Testis (tissue), 3 donors: ENCODE measurements around the gene IGFBP5. TPM values are rescaled to one million over a fixed set of nuclear protein-coding genes. Genes with fewer than 3 reads are reported as not detected.
A peak's percentile ranks its signal among the peaks of the same experiment; 100 is the strongest.

Experiments used
- DNase-seq: peaks from one replicate; pipeline ENCODE4 v3.0.0-alpha.2; 2019
- H3K27ac ChIP-seq, 2 donors: fragments of 200-600 bp; sonication (generic); one replicate each; pipeline ENCODE4 v1.5.1; 2019
- H3K27me3 ChIP-seq: fragments of 200-600 bp; sonication (generic); one replicate; pipeline ENCODE4 v1.5.1; 2019
- H3K36me3 ChIP-seq: fragments of 200-600 bp; sonication (generic); one replicate; pipeline ENCODE4 v1.5.1; 2017; ENCODE audit warnings: low read depth; ENCODE audit errors: missing control alignments
- H3K4me1 ChIP-seq: fragments of 200-600 bp; sonication (generic); one replicate; pipeline ENCODE4 v1.5.1; 2019
- H3K4me3 ChIP-seq, 2 donors: fragments of 200-600 bp; sonication (generic); one replicate each; pipeline ENCODE4 v1.5.1; 2017 to 2019
- H3K9me3 ChIP-seq: fragments of 200-600 bp; sonication (generic); one replicate; pipeline ENCODE4 v1.5.1; 2017
- POLR2A ChIP-seq: fragments of 450-650 bp; IDR thresholded peaks from one replicate; pipeline ENCODE4 v1.6.1; 2017; ENCODE audit warnings: antibody characterized with exemption, mild to moderate bottlenecking, moderate library complexity
- WGBS, 2 donors: methylation state at CpG; one replicate each; pipeline ENCODE4 v1.1.5; 2018; 5-methylcytosine and 5-hydroxymethylcytosine counted together
- intact Hi-C: fragments of 100-400 bp; cut with DNase I; formaldehyde crosslinking; loops from one replicate; pipeline ENCODE4 v1.15.1; 2023; ENCODE audit warnings: low total_unique reads
- polyA plus RNA-seq: library from polyadenylated mRNA; stranded (reverse); fragments of 350-450 nt; fragmentation: Illumina TruSeq; extraction: RNeasy Lipid Tissue Mini Kit (QIAGEN cat#74804); gene quantifications from one replicate; pipeline ENCODE4 v1.2.3, GENCODE V29; 2014; ENCODE audit warnings: low read depth, low replicate concordance; ENCODE audit not compliant: insufficient read depth
- total RNA-seq, 2 donors: library from RNA; depleted of rRNA; stranded (reverse); fragments of >200 nt; gene quantifications; one replicate each; pipeline ENCODE4 v1.2.3, GENCODE V29; 2016
- TF ChIP-seq, protein P1 (sequence below), 3 experiments: fragments of 450-650 bp in 2 of 3; fragments of 200-600 bp in 1 of 3; sonication (generic) in 1 of 3; IDR thresholded peaks; one replicate each; pipeline ENCODE4 v1.5.1; 2016 to 2019; ENCODE audit warnings: antibody characterized with exemption in 3 of 3, mild to moderate bottlenecking in 2 of 3, moderate library complexity in 1 of 3

IGFBP5 gene
- total and polyA plus RNA-seq, 3 donors from 2014 or later = 169 to 308 (median 228) TPM

DNA sequence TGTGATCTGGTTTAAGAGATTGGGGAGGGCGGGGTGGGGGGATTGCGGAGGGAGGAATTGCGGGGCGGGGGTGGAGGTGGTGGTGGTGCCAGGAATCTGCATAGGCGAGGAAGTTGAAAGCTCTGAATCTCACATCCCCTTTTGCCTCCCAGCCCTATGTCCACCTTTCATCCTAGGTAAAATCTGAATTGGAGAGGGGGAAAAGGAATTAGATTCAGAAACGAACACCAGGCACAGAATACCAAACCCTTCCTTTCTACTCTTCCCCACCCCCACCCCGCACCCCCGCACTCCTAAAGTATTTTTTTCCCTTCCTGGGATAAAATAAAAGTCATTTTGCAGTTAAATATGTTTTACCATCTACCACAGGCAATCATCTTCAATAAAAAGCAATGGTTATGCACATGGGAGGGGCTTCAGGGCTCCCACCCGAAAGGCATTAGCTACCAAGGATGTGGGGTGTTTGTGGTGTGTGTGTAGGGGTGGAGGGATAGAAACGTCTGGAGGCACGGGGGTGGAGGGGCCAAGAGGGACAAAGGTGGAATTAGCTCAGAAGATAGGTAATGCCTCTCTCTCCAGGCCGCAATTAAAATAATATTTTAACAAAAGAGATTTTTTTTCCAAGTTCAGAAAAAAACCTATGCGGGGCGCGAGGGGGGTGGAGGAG lies 1.8 kb downstream of the IGFBP5 start:
- Histone ChIP-seq H3K27ac (peak overlapping the region in 1 of 2 donors; percentile 77), H3K36me3 (no peaks in the 10 kb centered on the region), H3K9me3 (no peaks in the 10 kb centered on the region), H3K27me3 (no peaks in the 10 kb centered on the region), H3K4me3 (peak overlapping the region; percentile 52 to 74), H3K4me1 (peaks cover 20% of the 10 kb centered on the region)
- intact Hi-C loops = loop anchor here (10.0 kb wide), 1 partner anchor 1061 kb away; no protein-coding TSS in a partner anchor
- 4 to 6% methylated on average over 14 to 15 of the region's 15 CpGs for WGBS, 2 donors
- no peak for DNase-seq
- TF ChIP-seq, protein P1, sequence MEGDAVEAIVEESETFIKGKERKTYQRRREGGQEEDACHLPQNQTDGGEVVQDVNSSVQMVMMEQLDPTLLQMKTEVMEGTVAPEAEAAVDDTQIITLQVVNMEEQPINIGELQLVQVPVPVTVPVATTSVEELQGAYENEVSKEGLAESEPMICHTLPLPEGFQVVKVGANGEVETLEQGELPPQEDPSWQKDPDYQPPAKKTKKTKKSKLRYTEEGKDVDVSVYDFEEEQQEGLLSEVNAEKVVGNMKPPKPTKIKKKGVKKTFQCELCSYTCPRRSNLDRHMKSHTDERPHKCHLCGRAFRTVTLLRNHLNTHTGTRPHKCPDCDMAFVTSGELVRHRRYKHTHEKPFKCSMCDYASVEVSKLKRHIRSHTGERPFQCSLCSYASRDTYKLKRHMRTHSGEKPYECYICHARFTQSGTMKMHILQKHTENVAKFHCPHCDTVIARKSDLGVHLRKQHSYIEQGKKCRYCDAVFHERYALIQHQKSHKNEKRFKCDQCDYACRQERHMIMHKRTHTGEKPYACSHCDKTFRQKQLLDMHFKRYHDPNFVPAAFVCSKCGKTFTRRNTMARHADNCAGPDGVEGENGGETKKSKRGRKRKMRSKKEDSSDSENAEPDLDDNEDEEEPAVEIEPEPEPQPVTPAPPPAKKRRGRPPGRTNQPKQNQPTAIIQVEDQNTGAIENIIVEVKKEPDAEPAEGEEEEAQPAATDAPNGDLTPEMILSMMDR (IDR thresholded peaks at IDR 0.05) = no peak
- TF ChIP-seq POLR2A = no peak

DNA sequence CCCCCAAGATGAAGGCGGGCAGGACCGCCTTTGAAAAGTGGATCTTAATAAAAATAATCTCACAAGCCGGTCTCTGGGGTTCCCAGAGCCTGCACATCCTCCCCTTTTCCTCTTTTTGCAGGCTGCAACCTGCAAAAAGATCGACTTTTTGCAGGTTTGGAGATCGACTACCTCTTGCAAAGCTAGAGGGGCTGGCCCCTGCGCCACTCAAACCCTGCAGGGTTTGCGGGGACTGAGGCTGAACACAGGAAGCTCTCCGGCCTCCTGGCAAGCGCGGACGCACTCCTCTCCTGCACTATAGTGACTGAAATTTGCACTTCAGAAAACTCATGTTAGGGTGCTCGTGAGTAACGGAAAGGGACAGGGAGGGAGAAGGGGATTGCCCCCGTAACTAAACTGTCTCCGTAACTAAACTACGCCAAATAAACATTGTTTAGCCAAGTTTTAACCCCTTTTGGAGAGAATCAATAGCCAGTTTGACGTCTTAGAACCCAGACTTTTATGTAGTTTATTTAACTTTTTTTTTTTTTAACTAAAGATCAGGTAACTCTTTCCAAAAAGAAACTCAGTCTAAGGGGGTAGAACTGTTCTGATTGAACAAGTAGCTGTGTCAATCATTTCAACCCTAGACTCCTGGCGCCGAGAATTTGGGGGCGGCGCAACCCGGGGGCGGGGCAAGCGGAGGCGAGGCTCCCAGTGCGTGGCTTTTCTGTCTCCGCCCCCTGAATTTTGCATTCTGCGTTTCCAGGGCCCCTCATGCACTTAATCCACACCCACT lies 2.5 kb downstream of the IGFBP5 start:
- Histone ChIP-seq H3K27ac (peak overlapping the region; percentile 6 to 77), H3K9me3 (no peaks in the 10 kb centered on the region), H3K4me1 (peaks cover 20% of the 10 kb centered on the region), H3K4me3 (peak overlapping the region; percentile 52 to 74), H3K27me3 (no peaks in the 10 kb centered on the region), H3K36me3 (no peaks in the 10 kb centered on the region)
- peak; percentile 90 for DNase-seq
- TF ChIP-seq POLR2A = no peak
- TF ChIP-seq, protein P1 (IDR thresholded peaks at IDR 0.05) = no peak
- intact Hi-C loops = loop anchor here (10.0 kb wide), 1 partner anchor 1062 kb away; no protein-coding TSS in a partner anchor
- 0 to 1% methylated on average over 27 to 28 of the region's 28 CpGs for WGBS, 2 donors

DNA sequence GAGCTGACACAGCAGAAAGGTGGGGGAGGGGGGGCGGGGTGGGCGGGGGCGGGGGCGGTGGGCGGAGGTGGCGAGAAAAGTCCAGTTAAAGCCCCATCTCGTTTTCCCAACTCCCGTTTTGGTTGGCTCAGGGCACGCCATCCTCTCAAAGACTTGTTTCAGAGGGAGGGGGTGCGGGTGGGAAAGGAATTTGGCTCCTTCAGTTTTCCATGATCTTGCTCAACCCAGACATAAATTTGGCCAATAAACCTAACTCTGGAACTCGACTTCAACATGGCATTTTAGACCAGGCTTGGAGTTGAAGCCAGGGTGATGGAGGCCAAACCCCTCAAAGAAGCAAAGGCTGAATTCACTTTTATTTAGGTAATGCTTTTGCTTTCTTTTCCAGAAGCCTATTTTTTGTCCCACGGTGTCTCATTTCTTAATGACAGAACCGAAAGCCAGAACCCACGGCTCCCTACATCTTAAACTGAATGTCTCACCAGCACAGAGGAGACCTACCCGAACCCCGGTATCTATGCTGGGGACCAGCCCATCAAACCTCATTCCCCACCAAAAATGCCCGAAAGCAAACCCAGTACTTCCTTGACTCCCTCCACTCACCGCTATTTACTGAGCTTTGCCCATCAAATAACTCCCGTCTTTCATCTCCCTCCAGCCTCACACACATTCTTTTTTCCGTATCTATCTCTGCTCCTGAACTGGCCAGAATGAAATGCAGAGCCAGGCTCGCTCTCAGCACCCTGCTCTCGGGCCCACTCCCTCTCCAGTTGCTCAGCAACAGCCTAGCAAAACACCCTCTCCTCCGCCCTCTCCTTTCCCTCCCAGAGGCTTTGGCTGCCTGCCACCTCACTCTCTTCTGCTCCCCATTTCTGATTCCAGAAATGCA lies 4.3 kb downstream of the IGFBP5 start:
- Histone ChIP-seq H3K9me3 (no peaks in the 10 kb centered on the region), H3K27me3 (no peaks in the 10 kb centered on the region), H3K4me1 (peaks cover 16% of the 10 kb centered on the region), H3K4me3 (peak overlapping the region; percentile 0 to 21), H3K36me3 (no peaks in the 10 kb centered on the region), H3K27ac (peak overlapping the region in 1 of 2 donors; percentile 50)
- 5 to 8% methylated on average over 22 to 23 of the region's 23 CpGs for WGBS, 2 donors
- TF ChIP-seq, protein P1 (IDR thresholded peaks at IDR 0.05) = no peak
- TF ChIP-seq POLR2A = no peak
- DNase-seq = peak; percentile 86
- intact Hi-C loops = loop anchor here (10.0 kb wide), 1 partner anchor 1064 kb away; no protein-coding TSS in a partner anchor

DNA sequence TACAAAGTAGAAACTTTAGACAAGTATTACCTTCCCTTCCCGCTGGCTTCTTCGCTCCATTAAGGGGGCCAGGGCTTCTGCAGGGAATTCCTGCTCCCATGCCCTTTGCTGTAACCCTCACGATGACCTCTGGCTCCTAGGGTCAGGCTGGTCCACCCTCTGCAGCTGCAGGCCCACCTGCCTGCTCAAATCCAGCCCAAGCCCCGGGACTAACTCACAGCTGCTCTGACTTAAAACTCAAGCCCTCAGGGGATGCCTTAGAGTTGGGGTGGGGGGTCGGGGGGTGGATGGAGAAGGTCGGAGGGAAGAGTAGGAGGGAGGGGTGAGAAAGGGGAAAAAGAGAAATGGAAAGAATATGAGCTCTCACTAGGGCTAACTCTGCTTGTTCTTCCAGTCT lies 4.9 kb downstream of the IGFBP5 start:
- intact Hi-C loops = loop anchor here (10.0 kb wide), 1 partner anchor 1064 kb away; no protein-coding TSS in a partner anchor
- H3K36me3 ChIP-seq = no peaks in the 10 kb centered on the region
- TF ChIP-seq POLR2A = no peak
- TF ChIP-seq, protein P1 (IDR thresholded peaks at IDR 0.05) = no peak
- no peaks in the 10 kb centered on the region for H3K9me3 ChIP-seq
- no peak for DNase-seq
- 29 to 41% methylated on average over 4 to 6 of the region's 6 CpGs for WGBS, 2 donors
- peaks cover 16% of the 10 kb centered on the region for H3K4me1 ChIP-seq
- H3K4me3 ChIP-seq = no peak overlapping the region
- H3K27ac ChIP-seq = peak overlapping the region in 1 of 2 donors; percentile 50
- no peaks in the 10 kb centered on the region for H3K27me3 ChIP-seq
